ENCODE results near the gene ZNF407. TPM values are rescaled to one million over a fixed set of nuclear protein-coding genes. Genes with fewer than 3 reads are reported as not detected.

The ZNF407 gene
- total and polyA plus RNA-seq, 2 donors: 5.1 to 9.7 TPM

DNA sequence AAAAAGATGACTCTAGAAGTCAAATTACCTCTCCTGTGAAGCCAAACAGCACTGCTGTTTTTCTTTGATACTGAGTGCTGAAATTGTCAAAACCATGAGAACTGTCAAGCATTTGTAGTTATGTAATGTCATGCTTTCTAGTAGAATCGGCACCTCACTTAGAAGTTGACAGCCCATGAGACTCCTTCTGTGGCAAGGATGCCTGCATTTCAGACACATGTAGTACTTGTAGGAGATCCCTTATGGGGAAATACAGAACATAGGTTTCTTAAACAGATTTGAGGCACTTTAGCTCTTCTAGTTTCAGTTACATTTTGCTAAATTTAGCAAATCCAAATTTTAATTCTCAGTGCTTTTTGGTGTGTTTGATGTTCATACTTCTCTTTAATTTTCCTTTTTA lies 15.7 kb downstream of the ZNF407 start:
- Histone ChIP-seq H3K36me3 (ENCODE audit: control insufficient read depth in 2 of 2, insufficient read depth in 2 of 2, low read length in 1 of 2) (peaks cover 0 to 3% of the 10 kb centered on the region in 2 donors), H3K4me3 (ENCODE audit: low read length in 2 of 2) (no peak overlapping the region), H3K9me3 (ENCODE audit: control insufficient read depth in 2 of 2, insufficient read depth in 1 of 2, low read length in 1 of 2) (no peaks in the 10 kb centered on the region), H3K4me1 (ENCODE audit: control insufficient read depth in 2 of 2, insufficient read depth in 2 of 2, low read length in 2 of 2) (no peaks in the 10 kb centered on the region), H3K27me3 (ENCODE audit: control insufficient read depth in 2 of 2, insufficient read depth in 1 of 2, low read length in 1 of 2) (no peaks in the 10 kb centered on the region), H3K27ac (ENCODE audit: low read depth in 1 of 2, low read length in 1 of 2) (no peak overlapping the region)
- DNase-seq (ENCODE audit: low read depth in 6 of 9, low spot score in 9 of 9): no peak
- WGBS: 69% methylated on average over 1 of the region's 1 CpG

DNA sequence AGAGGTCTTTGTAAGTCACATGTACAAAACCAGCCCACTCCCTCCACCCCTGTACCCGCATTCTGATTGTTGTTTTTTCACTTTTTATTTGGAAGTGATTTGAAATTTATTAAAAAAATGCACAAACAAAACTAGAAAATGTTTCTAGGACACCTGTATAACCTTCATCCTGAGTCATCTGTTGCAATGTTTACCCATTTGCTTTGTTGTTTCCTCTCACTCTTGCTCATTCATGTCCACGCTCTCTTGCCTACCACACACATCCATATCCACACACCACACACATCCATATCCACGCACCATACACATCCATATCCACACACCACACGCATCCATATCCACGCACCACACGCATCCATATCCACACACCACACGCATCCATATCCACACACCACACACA lies 18.8 kb downstream of the ZNF407 start:
- Histone ChIP-seq H3K27me3 (ENCODE audit: control insufficient read depth in 2 of 2, insufficient read depth in 1 of 2, low read length in 1 of 2) (no peaks in the 10 kb centered on the region), H3K9me3 (ENCODE audit: control insufficient read depth in 2 of 2, insufficient read depth in 1 of 2, low read length in 1 of 2) (no peaks in the 10 kb centered on the region), H3K4me1 (ENCODE audit: control insufficient read depth in 2 of 2, insufficient read depth in 2 of 2, low read length in 2 of 2) (peaks cover 0 to 3% of the 10 kb centered on the region in 2 donors), H3K36me3 (ENCODE audit: control insufficient read depth in 2 of 2, insufficient read depth in 2 of 2, low read length in 1 of 2) (peaks cover 0 to 3% of the 10 kb centered on the region in 2 donors), H3K27ac (ENCODE audit: low read depth in 1 of 2, low read length in 1 of 2) (no peak overlapping the region), H3K4me3 (ENCODE audit: low read length in 2 of 2) (no peak overlapping the region)
- DNase-seq (ENCODE audit: low read depth in 6 of 9, low spot score in 9 of 9): no peak
- WGBS: 58% methylated on average over 7 of the region's 7 CpGs

DNA sequence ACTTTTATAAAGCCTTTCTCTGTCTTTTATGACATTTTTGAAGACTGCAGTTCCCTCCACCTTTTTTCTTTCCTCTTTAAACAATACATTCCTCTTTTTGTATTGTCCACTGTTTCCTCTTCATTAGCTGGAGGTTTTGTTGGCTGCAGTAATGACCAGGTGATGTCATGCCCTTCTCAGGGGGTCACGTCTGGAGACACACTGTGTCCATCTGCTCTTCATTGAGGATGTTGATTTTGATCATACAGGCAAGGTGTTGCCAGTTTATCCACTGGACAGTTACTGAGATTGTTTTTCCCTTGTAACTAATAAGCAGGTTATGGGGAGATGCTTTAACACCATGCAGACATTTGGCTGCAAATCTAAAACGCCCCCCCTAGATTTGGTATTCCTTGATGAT lies 19.8 kb downstream of the ZNF407 start:
- H3K36me3 ChIP-seq (ENCODE audit: control insufficient read depth in 2 of 2, insufficient read depth in 2 of 2, low read length in 1 of 2): peaks cover 0 to 3% of the 10 kb centered on the region in 2 donors
- no peaks in the 10 kb centered on the region for H3K27me3 ChIP-seq (ENCODE audit: control insufficient read depth in 2 of 2, insufficient read depth in 1 of 2, low read length in 1 of 2)
- H3K4me1 ChIP-seq (ENCODE audit: control insufficient read depth in 2 of 2, insufficient read depth in 2 of 2, low read length in 2 of 2): peaks cover 8 to 12% of the 10 kb centered on the region in 2 donors
- 97% methylated on average over 2 of the region's 2 CpGs for WGBS
- no peak overlapping the region for H3K4me3 ChIP-seq (ENCODE audit: low read length in 2 of 2)
- no peak for DNase-seq (ENCODE audit: low read depth in 6 of 9, low spot score in 9 of 9)
- no peaks in the 10 kb centered on the region for H3K9me3 ChIP-seq (ENCODE audit: control insufficient read depth in 2 of 2, insufficient read depth in 1 of 2, low read length in 1 of 2)
- no peak overlapping the region for H3K27ac ChIP-seq (ENCODE audit: low read depth in 1 of 2, low read length in 1 of 2)

DNA sequence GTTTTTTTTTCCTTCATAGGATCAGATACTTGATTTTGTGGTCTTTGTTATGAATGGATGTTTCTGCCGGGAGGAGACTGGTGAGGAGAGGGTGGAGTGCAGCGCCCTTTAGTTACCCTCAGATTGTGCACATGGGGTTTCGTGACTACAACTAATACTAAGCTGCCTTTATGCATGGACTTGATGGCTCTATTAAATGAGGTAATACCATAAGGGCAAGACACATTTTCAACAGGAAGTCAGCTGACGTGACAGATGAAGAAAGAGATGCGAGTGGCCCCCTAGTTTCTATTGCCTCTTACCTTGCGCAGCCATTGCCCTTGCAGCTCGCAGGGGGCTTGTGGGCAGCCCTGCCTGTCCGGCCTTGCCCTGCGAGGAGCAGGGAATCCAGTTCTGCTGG lies 24.4 kb downstream of the ZNF407 start:
- peak in 1 of 9 donors; percentile 28 for DNase-seq (ENCODE audit: low read depth in 6 of 9, low spot score in 9 of 9)
- Histone ChIP-seq H3K27ac (ENCODE audit: low read depth in 1 of 2, low read length in 1 of 2) (no peak overlapping the region), H3K4me1 (ENCODE audit: control insufficient read depth in 2 of 2, insufficient read depth in 2 of 2, low read length in 2 of 2) (peaks cover 9 to 23% of the 10 kb centered on the region in 2 donors), H3K9me3 (ENCODE audit: control insufficient read depth in 2 of 2, insufficient read depth in 1 of 2, low read length in 1 of 2) (no peaks in the 10 kb centered on the region), H3K36me3 (ENCODE audit: control insufficient read depth in 2 of 2, insufficient read depth in 2 of 2, low read length in 1 of 2) (no peaks in the 10 kb centered on the region), H3K4me3 (ENCODE audit: low read length in 2 of 2) (no peak overlapping the region), H3K27me3 (ENCODE audit: control insufficient read depth in 2 of 2, insufficient read depth in 1 of 2, low read length in 1 of 2) (no peaks in the 10 kb centered on the region)
- WGBS: 78% methylated on average over 9 of the region's 9 CpGs

DNA sequence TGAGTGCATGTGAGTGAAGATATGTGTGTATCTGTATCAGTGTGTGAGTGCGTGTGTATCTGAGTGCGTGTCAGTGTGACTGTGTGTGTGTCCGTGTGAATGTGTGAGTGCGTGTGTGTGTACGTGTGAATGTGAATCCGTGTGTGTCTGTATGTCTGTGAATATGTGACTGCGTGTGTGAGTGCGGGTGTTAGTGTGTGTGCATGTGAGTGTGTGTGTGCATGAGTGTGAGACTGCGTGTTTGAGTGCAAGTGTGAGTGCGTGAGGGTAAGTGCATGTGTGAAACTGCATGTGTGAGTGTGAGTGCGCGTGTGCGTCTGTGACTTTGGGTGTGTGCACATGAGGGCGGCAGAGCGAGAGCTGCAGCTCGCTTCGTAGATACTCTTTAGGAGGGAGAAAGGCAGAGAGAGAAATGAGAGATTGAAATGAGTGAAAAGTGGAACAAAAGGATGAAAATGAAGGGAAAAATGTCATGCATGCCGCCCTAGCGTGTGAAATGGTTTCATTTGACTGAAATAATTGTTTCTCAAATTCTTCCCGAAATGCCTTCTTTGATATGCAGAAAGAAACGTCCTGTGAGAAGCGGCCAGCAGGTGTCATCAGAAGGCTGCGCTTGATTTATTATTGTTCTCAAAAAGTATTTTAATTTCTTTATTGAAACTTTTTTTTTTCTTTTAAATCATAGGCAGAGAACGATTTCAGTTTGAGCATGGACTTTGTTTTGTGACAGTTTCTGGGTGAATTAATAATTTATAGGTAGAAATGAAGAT lies 25.6 kb downstream of the ZNF407 start:
- Histone ChIP-seq H3K4me1 (ENCODE audit: control insufficient read depth in 2 of 2, insufficient read depth in 2 of 2, low read length in 2 of 2) (peaks cover 9 to 23% of the 10 kb centered on the region in 2 donors), H3K36me3 (ENCODE audit: control insufficient read depth in 2 of 2, insufficient read depth in 2 of 2, low read length in 1 of 2) (no peaks in the 10 kb centered on the region)

DNA sequence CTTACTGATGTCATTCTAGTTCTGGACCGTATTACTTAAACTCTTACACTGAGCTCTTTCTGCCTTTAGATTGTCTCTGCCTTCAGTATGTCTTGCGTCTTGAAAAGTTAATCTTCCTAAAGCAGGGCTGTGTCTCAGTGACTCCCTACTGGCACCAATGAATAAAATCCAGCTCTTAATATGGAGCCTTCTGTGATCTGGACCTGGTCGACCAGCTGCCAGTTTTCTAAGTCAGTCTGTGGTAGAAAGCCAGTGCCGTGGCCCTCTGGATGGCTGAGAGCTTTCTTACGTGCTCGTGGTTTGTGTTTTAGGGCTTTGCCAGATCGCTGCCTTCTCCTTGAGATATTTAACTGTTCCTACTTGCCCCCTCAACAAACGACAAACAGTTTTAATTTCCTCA lies 26.8 kb downstream of the ZNF407 start:
- Histone ChIP-seq H3K9me3 (ENCODE audit: control insufficient read depth in 2 of 2, insufficient read depth in 1 of 2, low read length in 1 of 2) (no peaks in the 10 kb centered on the region), H3K4me3 (ENCODE audit: low read length in 2 of 2) (no peak overlapping the region), H3K4me1 (ENCODE audit: control insufficient read depth in 2 of 2, insufficient read depth in 2 of 2, low read length in 2 of 2) (peaks cover 9 to 23% of the 10 kb centered on the region in 2 donors), H3K36me3 (ENCODE audit: control insufficient read depth in 2 of 2, insufficient read depth in 2 of 2, low read length in 1 of 2) (no peaks in the 10 kb centered on the region), H3K27ac (ENCODE audit: low read depth in 1 of 2, low read length in 1 of 2) (no peak overlapping the region), H3K27me3 (ENCODE audit: control insufficient read depth in 2 of 2, insufficient read depth in 1 of 2, low read length in 1 of 2) (no peaks in the 10 kb centered on the region)
- peak in 1 of 9 donors; percentile 19 for DNase-seq (ENCODE audit: low read depth in 6 of 9, low spot score in 9 of 9)
- WGBS: 59% methylated on average over 8 of the region's 8 CpGs

More for the DNA sequence above, 25.6 kb downstream of the ZNF407 start:
- no peaks in the 10 kb centered on the region for H3K9me3 ChIP-seq (ENCODE audit: control insufficient read depth in 2 of 2, insufficient read depth in 1 of 2, low read length in 1 of 2)
- DNase-seq (ENCODE audit: low read depth in 6 of 9, low spot score in 9 of 9): peak in 1 of 9 donors; percentile 60
- H3K27ac ChIP-seq (ENCODE audit: low read depth in 1 of 2, low read length in 1 of 2): no peak overlapping the region
- H3K4me3 ChIP-seq (ENCODE audit: low read length in 2 of 2): no peak overlapping the region
- 83% methylated on average over 24 of the region's 24 CpGs for WGBS
- no peaks in the 10 kb centered on the region for H3K27me3 ChIP-seq (ENCODE audit: control insufficient read depth in 2 of 2, insufficient read depth in 1 of 2, low read length in 1 of 2)

DNA sequence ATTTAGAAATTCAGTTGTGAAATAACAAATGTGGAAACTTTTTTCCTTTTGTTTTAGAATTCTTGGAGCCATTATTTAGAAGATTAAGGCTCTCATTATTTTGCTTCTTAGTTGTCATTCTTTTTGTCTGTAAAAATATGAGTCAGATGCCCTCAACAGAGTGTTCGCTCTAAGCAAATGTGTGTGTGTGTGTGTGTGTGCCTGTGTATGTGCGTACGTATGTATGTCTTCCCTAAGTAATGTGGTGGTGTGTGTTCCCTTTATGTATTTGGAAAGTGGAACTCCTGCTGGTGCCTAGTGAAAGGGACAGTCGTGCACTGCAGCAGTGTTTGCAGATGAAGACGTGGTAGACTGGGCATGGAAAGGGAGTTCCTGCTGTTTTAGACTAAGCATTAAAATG lies 27.5 kb downstream of the ZNF407 start:
- Histone ChIP-seq H3K4me1 (ENCODE audit: control insufficient read depth in 2 of 2, insufficient read depth in 2 of 2, low read length in 2 of 2) (peaks cover 9 to 24% of the 10 kb centered on the region in 2 donors), H3K27ac (ENCODE audit: low read depth in 1 of 2, low read length in 1 of 2) (no peak overlapping the region), H3K36me3 (ENCODE audit: control insufficient read depth in 2 of 2, insufficient read depth in 2 of 2, low read length in 1 of 2) (no peaks in the 10 kb centered on the region), H3K4me3 (ENCODE audit: low read length in 2 of 2) (no peak overlapping the region), H3K9me3 (ENCODE audit: control insufficient read depth in 2 of 2, insufficient read depth in 1 of 2, low read length in 1 of 2) (no peaks in the 10 kb centered on the region), H3K27me3 (ENCODE audit: control insufficient read depth in 2 of 2, insufficient read depth in 1 of 2, low read length in 1 of 2) (no peaks in the 10 kb centered on the region)
- WGBS: 95% methylated on average over 5 of the region's 5 CpGs
- DNase-seq (ENCODE audit: low read depth in 6 of 9, low spot score in 9 of 9): no peak

DNA sequence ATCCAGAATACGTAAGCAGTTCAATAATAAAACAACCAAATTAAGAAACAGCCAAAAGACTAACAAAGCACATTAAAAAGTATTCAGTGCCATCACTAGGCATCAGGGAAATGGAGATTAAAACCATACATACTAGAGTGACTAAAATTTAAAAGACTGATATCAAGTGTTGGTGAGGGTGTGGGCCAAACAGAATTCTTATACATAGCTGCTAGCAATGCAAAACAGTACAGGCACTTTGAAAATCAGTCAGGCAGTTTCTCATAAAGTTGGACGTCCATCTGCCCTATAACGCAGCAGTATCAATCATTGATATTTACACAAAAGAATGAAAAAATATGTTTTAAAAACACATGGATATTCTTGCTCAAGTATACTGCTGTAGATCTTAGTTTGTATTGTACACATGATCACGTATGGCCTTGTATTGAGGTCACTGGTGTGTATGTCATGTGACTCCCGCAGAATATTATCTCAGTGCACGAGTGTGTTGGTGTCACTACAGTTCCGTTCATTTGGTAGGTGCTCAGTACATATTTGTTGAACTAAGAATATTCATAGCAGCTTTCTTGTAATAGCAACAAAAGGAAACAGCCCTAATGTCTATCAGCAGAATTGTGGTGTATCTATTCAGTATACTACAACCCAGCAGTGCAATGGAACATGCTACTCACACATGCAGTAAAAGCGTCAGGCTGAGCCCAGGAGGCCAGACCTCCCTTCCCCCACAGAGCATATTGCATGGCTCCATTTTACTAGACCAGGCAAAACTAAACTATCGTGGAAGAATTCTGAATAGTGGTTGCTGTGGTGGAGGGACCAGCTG lies 28.6 kb downstream of the ZNF407 start:
- no peak for DNase-seq (ENCODE audit: low read depth in 6 of 9, low spot score in 9 of 9)
- no peak overlapping the region for H3K27ac ChIP-seq (ENCODE audit: low read depth in 1 of 2, low read length in 1 of 2)
- no peak overlapping the region for H3K4me3 ChIP-seq (ENCODE audit: low read length in 2 of 2)
- WGBS: 91% methylated on average over 9 of the region's 9 CpGs
- no peaks in the 10 kb centered on the region for H3K36me3 ChIP-seq (ENCODE audit: control insufficient read depth in 2 of 2, insufficient read depth in 2 of 2, low read length in 1 of 2)
- H3K9me3 ChIP-seq (ENCODE audit: control insufficient read depth in 2 of 2, insufficient read depth in 1 of 2, low read length in 1 of 2): no peaks in the 10 kb centered on the region
- peaks cover 13 to 31% of the 10 kb centered on the region in 2 donors for H3K4me1 ChIP-seq (ENCODE audit: control insufficient read depth in 2 of 2, insufficient read depth in 2 of 2, low read length in 2 of 2)
- no peaks in the 10 kb centered on the region for H3K27me3 ChIP-seq (ENCODE audit: control insufficient read depth in 2 of 2, insufficient read depth in 1 of 2, low read length in 1 of 2)

DNA sequence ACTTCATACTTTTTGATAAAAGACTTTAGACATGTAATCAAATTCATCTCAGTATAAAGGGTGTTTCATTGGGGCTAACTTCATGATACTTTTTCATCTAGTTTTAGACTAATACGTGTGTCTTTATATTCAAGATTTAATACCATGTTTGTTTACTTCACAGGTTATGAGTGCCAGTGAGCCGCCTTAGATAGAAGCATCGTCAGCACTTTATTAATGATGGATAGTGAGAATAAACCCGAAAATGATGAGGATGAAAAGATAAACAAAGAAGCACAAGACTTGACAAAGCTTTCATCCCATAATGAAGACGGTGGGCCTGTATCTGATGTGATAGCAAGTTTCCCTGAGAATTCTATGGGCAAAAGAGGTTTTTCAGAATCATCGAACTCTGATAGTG lies 33.1 kb downstream of the ZNF407 start:
- peaks cover 7 to 30% of the 10 kb centered on the region in 2 donors for H3K36me3 ChIP-seq (ENCODE audit: control insufficient read depth in 2 of 2, insufficient read depth in 2 of 2, low read length in 1 of 2)
- no peaks in the 10 kb centered on the region for H3K27me3 ChIP-seq (ENCODE audit: control insufficient read depth in 2 of 2, insufficient read depth in 1 of 2, low read length in 1 of 2)
- H3K27ac ChIP-seq (ENCODE audit: low read depth in 1 of 2, low read length in 1 of 2): peak overlapping the region; percentile 83
- H3K4me1 ChIP-seq (ENCODE audit: control insufficient read depth in 2 of 2, insufficient read depth in 2 of 2, low read length in 2 of 2): peaks cover 21% of the 10 kb centered on the region in 2 donors
- no peak for DNase-seq (ENCODE audit: low read depth in 6 of 9, low spot score in 9 of 9)
- no peak overlapping the region for H3K4me3 ChIP-seq (ENCODE audit: low read length in 2 of 2)
- 90% methylated on average over 6 of the region's 6 CpGs for WGBS
- H3K9me3 ChIP-seq (ENCODE audit: control insufficient read depth in 2 of 2, insufficient read depth in 1 of 2, low read length in 1 of 2): no peaks in the 10 kb centered on the region

Data from thymus (tissue), 11 donors.